Measurements from ENCODE around the gene APBA2. TPM values are rescaled to one million over a fixed set of nuclear protein-coding genes. Genes with fewer than 3 reads are reported as not detected.

APBA2 gene
- polyA plus RNA-seq, 1 donor (not counting 4 experiments of a cell fraction or from before 2014, with no cell fraction given): 5.5 TPM

GRCh38 chr15:28934645-28935044, 48.9 kb downstream of the APBA2 start:
- FAIRE-seq: no peak

GRCh38 chr15:28935316-28935715, 49.5 kb downstream of the APBA2 start:
- dilution Hi-C loops (cut with MboI; ENCODE audit: extremely low pct_ligation_motif_present, low sequenced_read_pairs): no loop called here
- H3K9me3 ChIP-seq (ENCODE audit: control insufficient read depth, low read depth, low read length): peaks cover 3% of the 10 kb centered on the region
- H4K20me1 ChIP-seq (ENCODE audit: control insufficient read depth, extremely low read depth, insufficient read depth, low read length): no peaks in the 10 kb centered on the region
- FAIRE-seq: no peak
- no peak for TF ChIP-seq CTCF (optimal IDR thresholded peaks at IDR 0.05 in 1 of 3, IDR thresholded peaks at IDR 0.05 in 1 of 3, conservative IDR thresholded peaks at IDR 0.05 in 1 of 3; ENCODE audit: extremely low read depth in 1 of 3, insufficient read depth in 2 of 3, low read length in 3 of 3)
- no peak for TF ChIP-seq EZH2 (IDR thresholded peaks at IDR 0.05; ENCODE audit: low read length)
- no peak overlapping the region for H3K4me3 ChIP-seq (ENCODE audit: control insufficient read depth in 2 of 3, extremely low read depth in 1 of 3, insufficient read depth in 2 of 3, low read depth in 1 of 3, low read length in 3 of 3)
- no peak overlapping the region for H3K4me2 ChIP-seq (ENCODE audit: control insufficient read depth, extremely low read depth, insufficient read depth, low read depth, low read length)
- H3K9ac ChIP-seq (ENCODE audit: control insufficient read depth, extremely low read depth, insufficient read depth, low read length): no peak overlapping the region
- H2AFZ ChIP-seq (ENCODE audit: control insufficient read depth, low read length): no peak overlapping the region
- H3K9me1 ChIP-seq (ENCODE audit: control insufficient read depth, extremely low read depth, insufficient read depth, low read length): no peaks in the 10 kb centered on the region
- H3K79me2 ChIP-seq (ENCODE audit: control insufficient read depth, insufficient read depth, low read length): no peaks in the 10 kb centered on the region
- H3K27ac ChIP-seq (ENCODE audit: control insufficient read depth, insufficient read depth, low read length): no peak overlapping the region
- no peak for DNase-seq (ENCODE audit: low read depth, low spot score)
- H3K36me3 ChIP-seq (ENCODE audit: control insufficient read depth in 2 of 2, extremely low read depth in 1 of 2, insufficient read depth in 2 of 2, low read length in 2 of 2): no peaks in the 10 kb centered on the region
- H3K4me1 ChIP-seq (ENCODE audit: control insufficient read depth, extremely low read depth, insufficient read depth, low read length): no peaks in the 10 kb centered on the region
- H3K27me3 ChIP-seq (ENCODE audit: control insufficient read depth, extremely low read depth, insufficient read depth, low read length): no peaks in the 10 kb centered on the region

More at GRCh38 chr15:28934645-28935044, 48.9 kb downstream of the APBA2 start:
- H3K4me2 ChIP-seq (ENCODE audit: control insufficient read depth, extremely low read depth, insufficient read depth, low read depth, low read length): no peak overlapping the region
- DNase-seq (ENCODE audit: low read depth, low spot score): no peak
- no peaks in the 10 kb centered on the region for H3K79me2 ChIP-seq (ENCODE audit: control insufficient read depth, insufficient read depth, low read length)
- peaks cover 2% of the 10 kb centered on the region for H3K9me3 ChIP-seq (ENCODE audit: control insufficient read depth, low read depth, low read length)
- H3K27me3 ChIP-seq (ENCODE audit: control insufficient read depth, extremely low read depth, insufficient read depth, low read length): no peaks in the 10 kb centered on the region
- H3K4me1 ChIP-seq (ENCODE audit: control insufficient read depth, extremely low read depth, insufficient read depth, low read length): no peaks in the 10 kb centered on the region
- dilution Hi-C loops (cut with MboI; ENCODE audit: extremely low pct_ligation_motif_present, low sequenced_read_pairs): no loop called here
- H3K4me3 ChIP-seq (ENCODE audit: control insufficient read depth in 2 of 3, extremely low read depth in 1 of 3, insufficient read depth in 2 of 3, low read depth in 1 of 3, low read length in 3 of 3): no peak overlapping the region
- no peaks in the 10 kb centered on the region for H3K9me1 ChIP-seq (ENCODE audit: control insufficient read depth, extremely low read depth, insufficient read depth, low read length)
- H3K36me3 ChIP-seq (ENCODE audit: control insufficient read depth in 2 of 2, extremely low read depth in 1 of 2, insufficient read depth in 2 of 2, low read length in 2 of 2): no peaks in the 10 kb centered on the region
- H3K27ac ChIP-seq (ENCODE audit: control insufficient read depth, insufficient read depth, low read length): no peak overlapping the region
- no peaks in the 10 kb centered on the region for H4K20me1 ChIP-seq (ENCODE audit: control insufficient read depth, extremely low read depth, insufficient read depth, low read length)
- no peak overlapping the region for H2AFZ ChIP-seq (ENCODE audit: control insufficient read depth, low read length)
- no peak overlapping the region for H3K9ac ChIP-seq (ENCODE audit: control insufficient read depth, extremely low read depth, insufficient read depth, low read length)
- TF ChIP-seq CTCF (optimal IDR thresholded peaks at IDR 0.05 in 1 of 3, IDR thresholded peaks at IDR 0.05 in 1 of 3, conservative IDR thresholded peaks at IDR 0.05 in 1 of 3; ENCODE audit: extremely low read depth in 1 of 3, insufficient read depth in 2 of 3, low read length in 3 of 3): no peak
- no peak for TF ChIP-seq EZH2 (IDR thresholded peaks at IDR 0.05; ENCODE audit: low read length)
